GM12892 (cell line): ENCODE results near the gene SIVA1.

ENCODE experiments used
- DNase-seq: peaks from one replicate; pipeline ENCODE4 v3.0.0; 2011; ENCODE audit not compliant: insufficient read length
- FAIRE-seq: peaks from 2 replicates; lab custom pipeline; 2011; peaks lifted over from hg19 to GRCh38; lab: Jason Lieb, UNC
- POLR2A ChIP-seq: IDR thresholded peaks from 2 replicates; pipeline ENCODE4 v1.6.1; 2011; ENCODE audit warnings: low read depth, low read length, control low read depth
- POLR2AphosphoS5 ChIP-seq: IDR thresholded peaks from 2 replicates; pipeline ENCODE4 v1.6.1; 2011; ENCODE audit warnings: low read depth, low read length, control low read depth
- TAF1 ChIP-seq: IDR thresholded peaks from 2 replicates; pipeline ENCODE4 v1.6.1; 2011; ENCODE audit warnings: low read depth, mild to moderate bottlenecking, control low read depth, low read length, borderline replicate concordance

The SIVA1 gene

DNA sequence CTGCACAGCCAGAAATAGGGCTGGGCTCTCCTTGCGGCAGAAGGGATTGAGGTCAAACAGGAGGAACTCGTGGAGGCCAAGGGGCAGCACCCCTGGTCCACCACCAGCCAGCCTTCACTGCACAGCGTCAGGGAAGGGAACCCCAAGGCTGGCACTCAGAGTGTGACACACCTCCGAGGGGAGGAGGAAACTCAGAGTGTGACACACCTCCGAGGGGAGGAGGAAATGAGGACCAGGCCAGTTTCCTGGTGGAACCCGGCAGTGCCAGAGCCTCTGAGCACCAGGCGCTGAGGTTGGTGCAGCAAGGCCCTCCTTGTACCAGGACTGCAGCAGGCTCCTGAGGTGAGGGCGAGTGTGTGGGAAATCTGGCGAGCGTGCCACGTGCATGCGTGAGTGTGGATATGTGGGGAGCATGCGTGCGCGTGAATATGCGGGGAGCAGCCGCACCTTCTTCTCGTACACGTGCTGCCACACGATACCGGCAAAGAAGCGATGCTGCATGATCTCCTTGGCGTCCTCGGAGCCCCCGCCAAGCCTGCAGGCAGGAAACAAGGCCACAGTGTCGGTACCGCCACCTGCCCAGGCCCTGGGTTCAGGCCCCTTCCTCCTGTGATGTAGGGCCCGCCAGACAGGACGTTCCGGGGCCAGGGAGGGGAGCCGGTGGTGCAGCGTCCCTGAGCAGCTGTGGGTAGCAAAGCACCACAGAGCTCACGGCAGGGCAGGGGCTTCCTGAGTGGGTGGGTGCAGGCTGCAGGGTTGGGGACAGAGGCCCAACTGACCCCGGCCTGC, 19.2 kb downstream of the SIVA1 start:
- FAIRE-seq (no peak), DNase-seq (no peak)
- TF ChIP-seq TAF1 (no peak), POLR2A (peak; percentile 13; the same call in 1 of the 2 replicates), POLR2AphosphoS5 (no peak)

DNA sequence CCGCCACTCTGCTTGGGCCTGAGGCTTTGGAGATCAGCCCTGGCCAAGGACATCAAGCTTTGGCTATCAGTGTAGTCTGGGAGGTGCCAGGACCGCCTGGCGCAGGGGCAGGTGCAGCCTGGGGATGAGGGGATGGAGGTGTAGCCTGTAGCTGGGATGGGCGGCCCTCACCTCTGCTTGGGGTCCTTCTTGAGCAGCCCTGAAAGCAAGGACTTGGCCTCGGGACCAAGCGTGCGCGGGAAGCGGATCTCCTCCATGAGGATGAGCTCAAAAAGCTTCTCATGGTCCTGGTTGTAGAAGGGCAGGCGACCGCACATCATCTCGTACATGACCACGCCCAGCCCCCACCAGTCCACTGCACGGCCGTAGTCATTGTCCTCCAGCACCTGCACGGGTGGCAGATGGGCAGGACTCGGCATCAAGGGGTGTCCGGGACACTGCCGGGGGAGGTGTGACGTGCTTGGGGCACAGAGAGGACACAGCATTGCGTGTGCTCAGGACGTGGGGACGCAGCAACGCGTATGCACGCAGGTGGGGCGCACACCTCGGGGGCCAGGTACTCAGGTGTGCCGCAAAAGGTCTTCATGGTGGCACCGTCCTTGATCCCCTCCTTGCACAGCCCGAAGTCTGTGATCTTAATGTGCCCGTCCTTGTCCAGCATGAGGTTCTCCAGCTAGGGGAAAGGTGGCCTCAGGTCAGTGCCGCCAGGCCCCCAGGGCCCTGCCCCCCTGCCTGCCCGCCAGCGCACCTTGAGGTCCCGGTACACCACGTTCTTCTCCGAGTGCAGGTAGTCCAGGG, 20.0 kb downstream of the SIVA1 start:
- no peak for TF ChIP-seq POLR2A
- no peak for TF ChIP-seq POLR2AphosphoS5
- no peak for TF ChIP-seq TAF1
- no peak for DNase-seq
- FAIRE-seq, result no peak

GRCh38 chr14:104773505-104774452, 20.8 kb downstream of the SIVA1 start:
- no peak for TF ChIP-seq TAF1
- no peak for TF ChIP-seq POLR2AphosphoS5
- TF ChIP-seq POLR2A, result no peak
- FAIRE-seq (no peak), DNase-seq (no peak)

DNA sequence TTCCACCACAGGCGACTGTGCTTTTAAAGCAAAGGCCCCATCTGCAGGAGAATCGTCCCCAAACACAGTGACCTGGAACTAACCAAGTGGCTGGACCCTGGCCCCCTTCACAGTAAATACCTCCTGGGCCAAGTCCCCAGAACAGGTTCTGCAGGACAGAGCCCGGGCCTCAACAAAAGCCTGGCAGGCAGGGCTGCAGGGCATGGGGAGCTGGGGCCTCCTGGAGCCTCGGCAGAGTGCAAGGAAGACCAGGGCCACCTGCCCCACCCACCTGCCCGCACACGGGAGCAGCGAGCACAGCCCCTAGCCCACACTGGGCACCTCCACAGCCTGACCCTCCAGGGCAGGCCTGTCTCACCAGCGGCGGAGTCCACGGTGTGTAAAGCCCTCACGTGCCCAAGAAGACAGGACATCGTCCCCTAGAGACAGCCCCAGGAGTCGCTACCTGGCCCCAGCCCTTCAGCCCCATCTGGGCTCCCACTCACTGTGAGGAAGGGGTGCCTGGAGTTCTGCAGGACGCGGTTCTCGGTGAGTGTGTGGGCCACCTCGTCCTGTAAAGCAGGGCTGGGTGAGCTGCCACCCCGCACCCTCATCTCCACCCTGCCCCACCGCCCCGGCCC, 21.6 kb downstream of the SIVA1 start:
- no peak for TF ChIP-seq POLR2AphosphoS5
- no peak for TF ChIP-seq TAF1
- no peak for TF ChIP-seq POLR2A
- DNase-seq (no peak), FAIRE-seq (no peak)

DNA sequence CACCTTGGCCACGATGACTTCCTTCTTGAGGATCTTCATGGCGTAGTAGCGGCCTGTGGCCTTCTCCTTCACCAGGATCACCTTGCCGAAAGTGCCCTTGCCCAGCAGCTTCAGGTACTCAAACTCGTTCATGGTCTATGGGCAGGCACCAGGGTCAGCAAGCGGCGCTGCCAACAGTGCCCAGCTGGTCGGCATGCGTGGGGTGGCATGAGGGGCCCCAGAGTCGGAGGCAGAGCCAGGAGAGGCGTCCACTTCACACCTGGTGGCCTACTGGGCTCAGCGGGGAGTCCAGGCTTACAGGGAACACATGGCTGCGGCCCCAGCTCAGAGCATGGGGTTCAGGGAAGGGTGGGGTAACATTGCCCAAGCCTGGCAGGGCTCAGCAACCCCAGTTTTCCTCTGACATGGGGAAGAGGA, 22.1 kb downstream of the SIVA1 start:
- FAIRE-seq (no peak), DNase-seq (no peak)
- TF ChIP-seq TAF1, result no peak
- TF ChIP-seq POLR2AphosphoS5, result no peak
- TF ChIP-seq POLR2A, result no peak

GRCh38 chr14:104776481-104776880, 23.5 kb downstream of the SIVA1 start:
- TF ChIP-seq POLR2A (no peak), POLR2AphosphoS5 (no peak), TAF1 (no peak)
- FAIRE-seq (no peak), DNase-seq (no peak)

DNA sequence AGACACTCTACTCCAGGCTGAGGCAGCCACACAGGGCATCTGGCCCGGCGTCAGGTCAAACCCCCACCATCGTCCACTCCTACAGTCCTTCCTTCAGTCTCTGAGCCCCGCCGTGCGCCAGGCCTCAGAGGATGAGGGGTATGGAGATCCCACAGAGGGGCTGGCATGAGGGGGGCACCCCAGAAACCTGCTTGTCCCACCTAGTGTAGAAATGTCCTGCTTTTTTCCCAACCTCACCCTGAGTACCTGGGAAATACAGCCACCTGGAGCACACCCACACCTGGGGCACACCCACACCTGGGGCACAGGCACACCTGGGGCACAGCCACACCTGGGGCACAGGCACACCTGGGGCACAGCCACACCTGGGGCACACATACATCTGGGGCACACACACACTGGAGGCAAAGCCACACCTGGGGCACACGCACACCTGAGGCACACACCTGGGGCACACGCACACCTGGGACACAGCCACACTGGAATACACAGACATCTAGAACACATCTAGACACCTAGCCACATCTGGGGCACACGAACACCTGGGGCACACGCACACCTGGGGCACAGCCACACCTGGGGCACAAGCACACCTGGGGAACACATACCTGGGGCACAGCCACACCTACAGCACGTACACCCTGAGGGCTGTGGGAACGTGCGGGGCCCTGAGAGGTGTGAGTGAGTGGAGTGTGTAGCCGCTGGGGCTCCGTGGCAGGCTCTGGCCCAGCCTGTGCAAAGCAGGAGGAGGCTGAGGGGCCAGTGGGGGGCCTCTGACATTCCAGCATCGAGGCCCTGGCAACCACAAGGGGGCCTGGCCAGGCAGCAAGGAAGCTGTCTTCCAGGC, 24.2 kb downstream of the SIVA1 start:
- DNase-seq (no peak), FAIRE-seq (no peak)
- TF ChIP-seq TAF1, result no peak
- no peak for TF ChIP-seq POLR2AphosphoS5

DNA sequence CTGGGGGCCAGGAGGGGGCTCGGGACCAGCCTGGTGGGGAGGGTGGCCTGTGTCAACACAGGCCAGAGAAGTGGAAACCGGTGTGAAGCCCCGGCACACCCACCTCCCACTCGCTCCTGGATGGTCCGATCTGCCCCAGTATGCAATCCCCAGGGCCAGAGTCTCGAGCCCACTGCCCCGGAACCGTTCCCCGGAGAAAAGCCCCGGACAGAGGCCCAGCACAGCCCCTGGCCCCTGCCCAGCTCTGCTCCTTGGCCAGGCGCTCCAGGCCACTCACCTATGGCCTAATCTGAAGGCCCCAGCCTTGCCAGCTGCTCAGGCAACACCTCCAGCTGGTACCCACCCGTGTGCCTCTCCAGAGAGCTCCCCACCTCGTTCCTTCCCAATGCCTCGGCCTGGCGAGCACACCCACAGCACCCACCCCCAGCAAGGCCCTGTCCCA, 24.9 kb downstream of the SIVA1 start:
- FAIRE-seq, result no peak
- TF ChIP-seq POLR2A, result no peak
- no peak for TF ChIP-seq POLR2AphosphoS5
- no peak for TF ChIP-seq TAF1
- no peak for DNase-seq

GRCh38 chr14:104778694-104779331, 25.9 kb downstream of the SIVA1 start:
- FAIRE-seq, result no peak
- TF ChIP-seq TAF1 (no peak), POLR2AphosphoS5 (no peak), POLR2A (no peak)
- DNase-seq, result no peak
